Karpas-422 (cell line): Measurements from ENCODE around the gene DNMT3A. TPM values are rescaled to one million over a fixed set of nuclear protein-coding genes. Genes with fewer than 3 reads are reported as not detected.

Experiments used
- DNase-seq: peaks from one replicate; pipeline ENCODE4 v3.0.0-alpha.2; 2015
- H2AFZ ChIP-seq: fragments of 200-600 bp; sonication (generic); 2 replicates; pipeline ENCODE4 v1.6.1; 2014; ENCODE audit warnings: antibody characterized with exemption, low read length, mixed read lengths
- H3K27ac ChIP-seq: fragments of 200-600 bp; sonication (generic); 2 replicates; pipeline ENCODE4 v1.5.1; 2014; ENCODE audit warnings: mild to moderate bottlenecking, low read length, moderate library complexity
- H3K27me3 ChIP-seq: fragments of 200-600 bp; sonication (generic); 2 replicates; pipeline ENCODE4 v1.6.1; 2014; ENCODE audit warnings: low read length, mixed read lengths
- H3K36me3 ChIP-seq: fragments of 200-600 bp; sonication (generic); 2 replicates; pipeline ENCODE4 v1.6.1; 2014; ENCODE audit warnings: low read length, mixed read lengths; ENCODE audit not compliant: insufficient read depth
- H3K4me1 ChIP-seq: fragments of 200-600 bp; sonication (generic); 2 replicates; pipeline ENCODE4 v1.6.1; 2014; ENCODE audit warnings: mild to moderate bottlenecking, low read length, mixed read lengths
- H3K4me2 ChIP-seq: fragments of 200-600 bp; sonication (generic); 2 replicates; pipeline ENCODE4 v1.6.1; 2014; ENCODE audit warnings: low read length, low read depth, mild to moderate bottlenecking; ENCODE audit not compliant: poor library complexity, severe bottlenecking
- H3K4me3 ChIP-seq: fragments of 200-600 bp; sonication (generic); 2 replicates; pipeline ENCODE4 v1.5.1; 2014; ENCODE audit warnings: mild to moderate bottlenecking, antibody characterized with exemption, low read length, mixed read lengths
- H3K79me2 ChIP-seq: fragments of 200-600 bp; sonication (generic); 2 replicates; pipeline ENCODE4 v1.6.1; 2014; ENCODE audit warnings: mild to moderate bottlenecking, low read length, mixed read lengths
- H3K9ac ChIP-seq: fragments of 200-600 bp; sonication (generic); 2 replicates; pipeline ENCODE4 v1.6.0; 2014; ENCODE audit warnings: low read length
- H3K9me2 ChIP-seq: fragments of 200-600 bp; sonication (generic), shearing (Covaris generic); replicated peaks from 2 replicates; pipeline ENCODE4 v1.6.0; 2014; ENCODE audit warnings: mild to moderate bottlenecking, low read length, moderate library complexity; ENCODE audit not compliant: insufficient read depth
- H3K9me3 ChIP-seq: fragments of 300-700, 200-600 bp; sonication (generic); 2 replicates; pipeline ENCODE4 v1.6.1; 2014; ENCODE audit warnings: low read length, mixed read lengths
- H4K20me1 ChIP-seq: fragments of 200-600 bp; sonication (generic); 2 replicates; pipeline ENCODE4 v1.6.1; 2014; ENCODE audit warnings: mild to moderate bottlenecking, antibody characterized with exemption, low read length, low read depth; ENCODE audit not compliant: insufficient read depth
- total RNA-seq: library from RNA; depleted of rRNA; stranded (reverse); fragments of >200 nt; shearing (Covaris generic); gene quantifications from 2 replicates; pipeline ENCODE4 v1.2.3, GENCODE V29; 2014; ENCODE audit warnings: low replicate concordance; rRNA removed

Gene DNMT3A
- total RNA-seq, result 0.97 and 1.6 TPM in 2 replicates

- H3K4me1 ChIP-seq, result no peaks in the 10 kb centered on the region
- H3K27ac ChIP-seq, result no peak within 1 kb of the TSS
- no peaks in the 10 kb centered on the region for H3K27me3 ChIP-seq
- peaks cover 9% of the 10 kb centered on the region; the same call in 1 of the 2 replicates for H4K20me1 ChIP-seq
- DNase-seq, result peak; percentile 69
- peak within 1 kb of the TSS; percentile 64; the same call in 1 of the 2 replicates for H3K4me3 ChIP-seq
- no peak within 1 kb of the TSS; the same call in 1 of the 2 replicates for H2AFZ ChIP-seq
- H3K36me3 ChIP-seq, result no peaks in the 10 kb centered on the region
- peak within 1 kb of the TSS; percentile 60; the same call in 1 of the 2 replicates for H3K9ac ChIP-seq
- H3K4me2 ChIP-seq, result peak within 1 kb of the TSS; percentile 72
- H3K9me2 ChIP-seq, result no peaks in the 10 kb centered on the region
- H3K79me2 ChIP-seq, result no peaks in the 10 kb centered on the region
- no peaks in the 10 kb centered on the region for H3K9me3 ChIP-seq
These were observed at the start of gene DNMT3A for GRCh38 chr2:25341753-25342371. Gene DNMT3A, minus strand, starts transcription at chr2:25341925. Its CDS starts 27,941 bp downstream, at chr2:25313984.

GRCh38 chr2:25389161-25389560, 47.4 kb upstream of the DNMT3A start:
- no peak for DNase-seq
- H3K79me2 ChIP-seq, result no peaks in the 10 kb centered on the region
- H2AFZ ChIP-seq, result no peak overlapping the region
- no peaks in the 10 kb centered on the region for H3K36me3 ChIP-seq
- no peaks in the 10 kb centered on the region for H3K27me3 ChIP-seq
- no peaks in the 10 kb centered on the region for H3K9me2 ChIP-seq
- no peak overlapping the region for H3K27ac ChIP-seq
- no peak overlapping the region for H3K4me3 ChIP-seq
- no peaks in the 10 kb centered on the region for H3K9me3 ChIP-seq
- H3K4me2 ChIP-seq, result no peak overlapping the region
- no peak overlapping the region for H3K9ac ChIP-seq
- no peaks in the 10 kb centered on the region for H4K20me1 ChIP-seq
- peaks cover 2% of the 10 kb centered on the region; the same call in 1 of the 2 replicates for H3K4me1 ChIP-seq

- DNase-seq, result no peak
- no peaks in the 10 kb centered on the region for H3K9me2 ChIP-seq
- H3K36me3 ChIP-seq, result no peaks in the 10 kb centered on the region
- peaks cover 2% of the 10 kb centered on the region; the same call in 1 of the 2 replicates for H3K4me1 ChIP-seq
- H3K9me3 ChIP-seq, result no peaks in the 10 kb centered on the region
- no peak overlapping the region for H2AFZ ChIP-seq
- H3K27ac ChIP-seq, result no peak overlapping the region
- no peaks in the 10 kb centered on the region for H3K79me2 ChIP-seq
- H4K20me1 ChIP-seq, result no peaks in the 10 kb centered on the region
- no peak overlapping the region for H3K4me2 ChIP-seq
- no peak overlapping the region for H3K9ac ChIP-seq
- no peak overlapping the region for H3K4me3 ChIP-seq
- H3K27me3 ChIP-seq, result no peaks in the 10 kb centered on the region
These were observed 46.8 kb upstream of the DNMT3A start for GRCh38 chr2:25388491-25388890.

- DNase-seq, result no peak
- Histone ChIP-seq H3K4me2 (no peak overlapping the region), H4K20me1 (no peaks in the 10 kb centered on the region), H3K4me3 (no peak overlapping the region), H2AFZ (no peak overlapping the region), H3K27ac (no peak overlapping the region), H3K27me3 (no peaks in the 10 kb centered on the region), H3K4me1 (peaks cover 2% of the 10 kb centered on the region; the same call in 1 of the 2 replicates), H3K36me3 (no peaks in the 10 kb centered on the region), H3K9me2 (no peaks in the 10 kb centered on the region), H3K9me3 (no peaks in the 10 kb centered on the region), H3K9ac (no peak overlapping the region), H3K79me2 (no peaks in the 10 kb centered on the region)
These were observed 46.2 kb upstream of the DNMT3A start for GRCh38 chr2:25387876-25388449.

- H3K79me2 ChIP-seq, result no peaks in the 10 kb centered on the region
- no peak overlapping the region for H3K4me2 ChIP-seq
- H2AFZ ChIP-seq, result no peak overlapping the region
- peaks cover 2% of the 10 kb centered on the region; the same call in 1 of the 2 replicates for H3K4me1 ChIP-seq
- H3K27ac ChIP-seq, result no peak overlapping the region
- no peaks in the 10 kb centered on the region for H3K9me2 ChIP-seq
- DNase-seq, result no peak
- H4K20me1 ChIP-seq, result no peaks in the 10 kb centered on the region
- H3K4me3 ChIP-seq, result no peak overlapping the region
- H3K9me3 ChIP-seq, result no peaks in the 10 kb centered on the region
- no peaks in the 10 kb centered on the region for H3K36me3 ChIP-seq
- H3K9ac ChIP-seq, result no peak overlapping the region
- H3K27me3 ChIP-seq, result no peaks in the 10 kb centered on the region
These were observed 45.5 kb upstream of the DNMT3A start for GRCh38 chr2:25386971-25387875.

DNA sequence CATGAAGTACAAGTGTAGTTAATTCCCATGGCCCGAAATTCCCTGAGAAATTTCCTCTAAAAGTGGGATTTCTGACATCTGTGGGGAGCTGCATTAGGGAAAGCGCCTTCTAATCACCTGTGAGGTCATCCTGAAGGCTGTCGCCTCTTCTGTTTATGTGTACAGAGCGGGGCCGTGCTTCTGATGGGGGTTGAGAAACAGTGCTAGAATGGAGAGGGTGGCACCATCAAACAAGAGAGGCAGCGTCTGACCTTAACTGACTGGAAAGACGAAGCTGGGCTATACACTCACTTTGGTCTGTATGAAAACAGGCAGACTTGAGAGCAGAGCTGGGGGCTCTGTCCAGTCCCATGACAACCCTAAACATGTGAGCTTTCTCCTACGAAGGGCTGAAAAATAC, 44.2 kb upstream of the DNMT3A start:
- no peaks in the 10 kb centered on the region for H3K9me2 ChIP-seq

DNA sequence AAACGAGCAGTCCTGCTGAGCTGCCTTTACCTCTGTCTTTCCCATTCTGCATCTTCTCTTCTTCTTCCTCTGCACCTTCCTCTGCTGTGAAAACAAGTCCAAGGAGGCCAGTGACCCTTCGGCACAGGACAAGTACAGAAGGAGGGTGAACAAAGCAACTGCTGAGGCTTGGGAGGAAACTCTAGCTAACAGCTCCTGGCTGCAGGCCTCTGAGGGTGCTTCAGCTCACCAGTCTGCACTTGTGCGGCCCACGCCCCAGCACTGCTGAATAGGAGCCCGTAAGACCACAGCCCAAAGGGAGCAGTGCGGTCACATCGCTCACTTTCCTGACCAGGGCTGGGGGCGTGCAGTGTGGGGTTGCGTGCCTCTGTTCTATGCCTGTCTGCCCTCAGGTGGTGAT, 42.1 kb upstream of the DNMT3A start:
- H3K4me2 ChIP-seq, result no peak overlapping the region
- peaks cover 2% of the 10 kb centered on the region; the same call in 1 of the 2 replicates for H3K4me1 ChIP-seq
- H3K4me3 ChIP-seq, result no peak overlapping the region
- H3K9me2 ChIP-seq, result no peaks in the 10 kb centered on the region
- no peak overlapping the region for H3K9ac ChIP-seq
- H3K9me3 ChIP-seq, result no peaks in the 10 kb centered on the region
- H4K20me1 ChIP-seq, result no peaks in the 10 kb centered on the region
- H3K27me3 ChIP-seq, result no peaks in the 10 kb centered on the region
- H3K79me2 ChIP-seq, result no peaks in the 10 kb centered on the region
- H2AFZ ChIP-seq, result no peak overlapping the region
- DNase-seq, result no peak
- no peak overlapping the region for H3K27ac ChIP-seq
- no peaks in the 10 kb centered on the region for H3K36me3 ChIP-seq

More for the DNA sequence above, 44.2 kb upstream of the DNMT3A start:
- Histone ChIP-seq H2AFZ (no peak overlapping the region), H3K4me2 (no peak overlapping the region), H3K4me1 (peaks cover 2% of the 10 kb centered on the region; the same call in 1 of the 2 replicates), H3K79me2 (no peaks in the 10 kb centered on the region), H3K27me3 (no peaks in the 10 kb centered on the region), H3K9ac (no peak overlapping the region), H3K27ac (no peak overlapping the region), H3K4me3 (no peak overlapping the region), H3K36me3 (no peaks in the 10 kb centered on the region), H4K20me1 (no peaks in the 10 kb centered on the region), H3K9me3 (no peaks in the 10 kb centered on the region)
- no peak for DNase-seq

DNA sequence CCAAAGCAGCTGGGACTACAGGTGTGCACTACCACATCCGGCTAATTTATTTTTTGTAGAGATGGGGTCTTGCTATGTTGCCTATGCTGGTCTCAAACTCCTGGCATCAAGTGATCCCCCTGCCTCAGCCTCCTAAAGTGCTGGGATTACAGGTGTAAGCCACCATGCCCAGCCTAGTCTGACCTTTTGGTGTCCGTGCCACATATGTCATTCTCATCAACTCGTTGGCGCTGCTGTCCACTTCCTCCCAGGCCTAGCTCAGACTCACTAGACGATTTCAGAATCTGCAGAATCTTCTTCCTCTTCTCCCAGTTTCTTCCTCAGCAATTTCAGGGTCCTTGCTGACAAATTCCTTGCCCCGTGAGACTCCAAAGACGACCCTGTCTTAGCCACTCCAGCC, 39.8 kb upstream of the DNMT3A start:
- no peaks in the 10 kb centered on the region for H4K20me1 ChIP-seq
- no peak overlapping the region for H3K4me2 ChIP-seq
- DNase-seq, result no peak
- H3K27me3 ChIP-seq, result no peaks in the 10 kb centered on the region
- H3K36me3 ChIP-seq, result no peaks in the 10 kb centered on the region
- H3K79me2 ChIP-seq, result no peaks in the 10 kb centered on the region
- peaks cover 8% of the 10 kb centered on the region for H3K4me1 ChIP-seq
- H3K9me2 ChIP-seq, result no peaks in the 10 kb centered on the region
- H3K4me3 ChIP-seq, result no peak overlapping the region
- no peak overlapping the region for H3K27ac ChIP-seq
- H3K9me3 ChIP-seq, result no peaks in the 10 kb centered on the region
- H2AFZ ChIP-seq, result no peak overlapping the region
- H3K9ac ChIP-seq, result no peak overlapping the region
